Peyer's patch (tissue), 4 donors: ENCODE results near the gene OSBPL5. TPM values are rescaled to one million over a fixed set of nuclear protein-coding genes. Genes with fewer than 3 reads are reported as not detected.

ENCODE experiments used
- DNase-seq, 3 donors: peaks; one replicate each; pipeline ENCODE4 v3.0.0-alpha.2; 2017 to 2019
- H3K27ac ChIP-seq, 4 donors: fragments of 200-600 bp; sonication (generic); one replicate each; pipeline ENCODE4 v1.5.1; 2016 to 2019
- H3K27me3 ChIP-seq, 2 donors: fragments of 200-600 bp; sonication (generic); one replicate each; pipeline ENCODE4 v1.5.1; 2019
- H3K36me3 ChIP-seq, 3 donors: fragments of 200-600 bp; sonication (generic); one replicate each; pipeline ENCODE4 v1.5.1; 2016 to 2019
- H3K4me1 ChIP-seq, 4 donors: fragments of 200-600 bp; sonication (generic); one replicate each; pipeline ENCODE4 v1.5.1; 2016 to 2019
- H3K4me3 ChIP-seq, 4 donors: fragments of 200-600 bp; sonication (generic); 1 replicate in 3 of 4; 2 replicates in 1 of 4; pipeline ENCODE4 v1.5.1; 2016 to 2019; ENCODE audit warnings: mild to moderate bottlenecking in 1 of 4
- H3K9me3 ChIP-seq, 4 donors: fragments of 200-600 bp; sonication (generic); one replicate each; pipeline ENCODE4 v1.5.1; 2016 to 2019; ENCODE audit warnings: mild to moderate bottlenecking in 1 of 4
- POLR2A ChIP-seq, 2 donors: fragments of 450-650 bp; IDR thresholded peaks; one replicate each; pipeline ENCODE4 v1.5.1; 2017; ENCODE audit warnings: antibody characterized with exemption in 2 of 2, mild to moderate bottlenecking in 2 of 2, moderate library complexity in 2 of 2
- total RNA-seq, 4 donors: library from RNA; depleted of rRNA; stranded (reverse); fragments of >200 nt; gene quantifications; one replicate each; pipeline ENCODE4 v1.1.0, GENCODE V29; 2016
- TF ChIP-seq, protein P1 (sequence below), 6 experiments: fragments of 450-650 bp in 4 of 6; fragments of 200-600 bp in 2 of 6; sonication (generic) in 1 of 6; IDR thresholded peaks; one replicate each; pipeline ENCODE4 v1.5.1; 2017 to 2019; ENCODE audit warnings: antibody characterized with exemption in 6 of 6, mild to moderate bottlenecking in 3 of 6, moderate library complexity in 1 of 6

The OSBPL5 gene, protein sequence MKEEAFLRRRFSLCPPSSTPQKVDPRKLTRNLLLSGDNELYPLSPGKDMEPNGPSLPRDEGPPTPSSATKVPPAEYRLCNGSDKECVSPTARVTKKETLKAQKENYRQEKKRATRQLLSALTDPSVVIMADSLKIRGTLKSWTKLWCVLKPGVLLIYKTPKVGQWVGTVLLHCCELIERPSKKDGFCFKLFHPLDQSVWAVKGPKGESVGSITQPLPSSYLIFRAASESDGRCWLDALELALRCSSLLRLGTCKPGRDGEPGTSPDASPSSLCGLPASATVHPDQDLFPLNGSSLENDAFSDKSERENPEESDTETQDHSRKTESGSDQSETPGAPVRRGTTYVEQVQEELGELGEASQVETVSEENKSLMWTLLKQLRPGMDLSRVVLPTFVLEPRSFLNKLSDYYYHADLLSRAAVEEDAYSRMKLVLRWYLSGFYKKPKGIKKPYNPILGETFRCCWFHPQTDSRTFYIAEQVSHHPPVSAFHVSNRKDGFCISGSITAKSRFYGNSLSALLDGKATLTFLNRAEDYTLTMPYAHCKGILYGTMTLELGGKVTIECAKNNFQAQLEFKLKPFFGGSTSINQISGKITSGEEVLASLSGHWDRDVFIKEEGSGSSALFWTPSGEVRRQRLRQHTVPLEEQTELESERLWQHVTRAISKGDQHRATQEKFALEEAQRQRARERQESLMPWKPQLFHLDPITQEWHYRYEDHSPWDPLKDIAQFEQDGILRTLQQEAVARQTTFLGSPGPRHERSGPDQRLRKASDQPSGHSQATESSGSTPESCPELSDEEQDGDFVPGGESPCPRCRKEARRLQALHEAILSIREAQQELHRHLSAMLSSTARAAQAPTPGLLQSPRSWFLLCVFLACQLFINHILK
- 100 to 1,000 TPM in 1 of 4 donors, 10 to 100 TPM in 3; 39.8 to 110 (median 73.2) TPM for total RNA-seq

DNA sequence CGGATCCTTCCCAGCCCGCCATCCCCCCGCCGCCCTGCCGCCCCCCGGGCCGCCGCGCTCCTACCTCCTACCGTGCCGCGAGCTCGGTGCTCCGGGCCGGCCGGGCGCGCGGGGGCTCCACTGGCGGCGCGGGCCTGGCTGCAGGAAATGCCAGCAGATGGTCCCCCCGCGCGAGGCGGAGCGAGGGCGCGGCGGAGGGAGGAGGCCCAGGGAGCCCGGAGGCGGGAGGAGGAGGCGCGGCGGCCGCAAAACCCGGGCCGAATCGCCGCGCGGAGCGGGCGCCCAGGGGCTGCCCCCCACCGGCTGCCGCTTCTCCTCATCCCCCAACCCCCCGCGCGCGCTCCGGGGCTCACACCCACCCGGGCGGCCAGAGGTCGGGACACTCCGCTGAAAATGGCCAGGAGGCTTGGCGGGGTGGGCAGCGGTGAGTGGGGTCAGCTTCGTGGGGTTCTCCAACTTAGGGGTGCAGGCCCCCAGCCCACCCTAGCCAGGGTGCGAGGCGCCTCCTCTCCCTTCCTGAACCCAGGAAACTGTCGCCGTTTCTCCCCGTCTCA, at the start of gene OSBPL5:
TSS of gene OSBPL5 (minus strand) at position 159 of the 554 bp plus-strand sequence. CDS start 36,162 bp downstream, outside the sequence.
- peak within 1 kb of the TSS; percentile 45 to 93 (median 68) for H3K4me3 ChIP-seq
- DNase-seq = peak in 2 of 3 donors; percentile 77 to 85
- no peaks in the 10 kb centered on the region for H3K27me3 ChIP-seq
- peaks cover 0 to 71% (median 0%) of the 10 kb centered on the region in 4 donors for H3K4me1 ChIP-seq
- H3K9me3 ChIP-seq = no peaks in the 10 kb centered on the region
- peak within 1 kb of the TSS; percentile 59 to 88 (median 72) for H3K27ac ChIP-seq
- no peaks in the 10 kb centered on the region for H3K36me3 ChIP-seq
- TF ChIP-seq, protein P1, sequence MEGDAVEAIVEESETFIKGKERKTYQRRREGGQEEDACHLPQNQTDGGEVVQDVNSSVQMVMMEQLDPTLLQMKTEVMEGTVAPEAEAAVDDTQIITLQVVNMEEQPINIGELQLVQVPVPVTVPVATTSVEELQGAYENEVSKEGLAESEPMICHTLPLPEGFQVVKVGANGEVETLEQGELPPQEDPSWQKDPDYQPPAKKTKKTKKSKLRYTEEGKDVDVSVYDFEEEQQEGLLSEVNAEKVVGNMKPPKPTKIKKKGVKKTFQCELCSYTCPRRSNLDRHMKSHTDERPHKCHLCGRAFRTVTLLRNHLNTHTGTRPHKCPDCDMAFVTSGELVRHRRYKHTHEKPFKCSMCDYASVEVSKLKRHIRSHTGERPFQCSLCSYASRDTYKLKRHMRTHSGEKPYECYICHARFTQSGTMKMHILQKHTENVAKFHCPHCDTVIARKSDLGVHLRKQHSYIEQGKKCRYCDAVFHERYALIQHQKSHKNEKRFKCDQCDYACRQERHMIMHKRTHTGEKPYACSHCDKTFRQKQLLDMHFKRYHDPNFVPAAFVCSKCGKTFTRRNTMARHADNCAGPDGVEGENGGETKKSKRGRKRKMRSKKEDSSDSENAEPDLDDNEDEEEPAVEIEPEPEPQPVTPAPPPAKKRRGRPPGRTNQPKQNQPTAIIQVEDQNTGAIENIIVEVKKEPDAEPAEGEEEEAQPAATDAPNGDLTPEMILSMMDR (IDR thresholded peaks at IDR 0.05) = no peak
- peak in 1 of 2 donors; percentile 25 for TF ChIP-seq POLR2A (IDR thresholded peaks at IDR 0.05)

DNA sequence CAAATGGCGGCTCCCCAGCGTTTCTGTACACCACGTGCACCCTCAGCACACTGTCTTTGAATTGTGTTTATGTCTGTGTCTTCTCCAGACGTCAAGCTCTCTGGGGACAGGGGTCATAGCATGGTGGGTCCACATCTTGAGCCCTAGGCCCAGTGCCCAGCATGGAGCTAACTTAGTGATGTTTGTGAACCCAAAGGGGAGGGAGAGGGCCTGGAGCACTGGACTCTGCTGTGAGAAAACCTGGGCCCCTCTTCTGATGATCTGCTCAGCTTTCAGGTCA, 49.2 kb upstream of the OSBPL5 start:
- no peaks in the 10 kb centered on the region for H3K4me1 ChIP-seq
- no peak overlapping the region for H3K4me3 ChIP-seq
- H3K36me3 ChIP-seq = no peaks in the 10 kb centered on the region
- peak in 1 of 3 donors; percentile 29 for DNase-seq
- H3K9me3 ChIP-seq = peaks cover 0 to 3% (median 0%) of the 10 kb centered on the region in 4 donors
- no peaks in the 10 kb centered on the region for H3K27me3 ChIP-seq
- H3K27ac ChIP-seq = no peak overlapping the region
- TF ChIP-seq, protein P1 (IDR thresholded peaks at IDR 0.05) = no peak
- TF ChIP-seq POLR2A (IDR thresholded peaks at IDR 0.05) = no peak

DNA sequence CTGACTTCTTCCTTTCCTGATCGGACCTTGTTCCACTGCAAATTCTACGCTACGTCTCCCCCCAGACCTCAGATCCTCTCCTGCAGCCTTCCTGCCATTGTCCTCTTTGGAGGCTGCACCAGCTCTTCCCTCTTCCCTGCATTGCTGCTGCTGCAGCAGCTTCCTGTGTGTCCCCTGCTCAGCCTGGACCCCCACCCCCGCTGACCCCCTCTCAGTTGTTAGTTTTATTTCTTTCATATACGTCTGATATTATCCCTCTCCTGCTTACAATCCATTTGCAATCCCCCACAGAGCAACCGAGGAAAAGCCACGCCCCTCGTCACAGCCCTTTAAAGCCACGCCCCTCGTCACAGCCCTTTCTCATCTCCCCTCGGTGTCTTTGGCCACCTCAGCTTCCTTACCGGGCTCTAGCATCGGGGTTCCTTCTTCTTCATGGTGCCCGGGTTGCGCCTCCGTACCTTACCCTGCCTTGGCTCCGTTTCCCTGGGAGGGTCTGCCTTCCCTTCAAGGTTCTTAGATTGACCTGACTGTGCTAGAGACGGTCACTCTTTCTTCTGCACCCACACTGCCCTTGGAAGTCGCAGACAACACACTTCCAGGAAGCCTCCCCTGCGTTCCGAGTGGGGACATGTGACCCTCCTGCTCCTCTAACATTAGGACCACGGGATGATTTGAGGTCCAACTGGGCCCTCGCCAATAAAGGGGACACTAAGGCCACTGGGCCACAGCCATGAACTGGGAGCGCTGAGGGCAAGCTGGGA, 48.7 kb upstream of the OSBPL5 start:
- peak in 1 of 3 donors; percentile 26 for DNase-seq
- no peak overlapping the region for H3K4me3 ChIP-seq
- H3K4me1 ChIP-seq = no peaks in the 10 kb centered on the region
- H3K36me3 ChIP-seq = no peaks in the 10 kb centered on the region
- H3K27ac ChIP-seq = no peak overlapping the region
- H3K27me3 ChIP-seq = no peaks in the 10 kb centered on the region
- peaks cover 0 to 3% (median 0%) of the 10 kb centered on the region in 4 donors for H3K9me3 ChIP-seq
- TF ChIP-seq POLR2A (IDR thresholded peaks at IDR 0.05) = no peak
- TF ChIP-seq, protein P1 (IDR thresholded peaks at IDR 0.05) = no peak

DNA sequence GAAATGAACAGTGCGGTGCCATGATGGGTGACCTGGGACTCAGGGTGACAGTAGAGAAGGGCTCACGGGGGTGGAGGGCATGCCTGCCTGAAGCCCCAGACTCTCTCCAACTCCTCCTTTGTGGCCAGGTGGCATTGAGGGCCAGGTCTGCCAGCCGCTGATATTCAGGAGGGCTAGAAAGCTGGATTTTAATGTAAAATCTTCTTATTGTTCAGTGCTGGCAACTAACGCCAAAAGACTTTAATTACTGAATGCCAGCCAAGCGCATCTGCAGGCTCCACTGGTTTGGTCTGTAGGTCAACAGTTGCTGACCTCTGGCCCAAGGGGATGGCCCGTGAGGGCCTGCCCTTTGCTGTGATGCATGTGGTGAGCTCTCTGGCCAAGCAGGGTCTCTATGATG, 43.2 kb upstream of the OSBPL5 start:
- Histone ChIP-seq H3K36me3 (no peaks in the 10 kb centered on the region), H3K4me3 (no peak overlapping the region), H3K9me3 (peaks cover 0 to 3% (median 0%) of the 10 kb centered on the region in 4 donors), H3K27ac (no peak overlapping the region), H3K27me3 (no peaks in the 10 kb centered on the region), H3K4me1 (peaks cover 0 to 13% (median 0%) of the 10 kb centered on the region in 4 donors)
- TF ChIP-seq, protein P1 (IDR thresholded peaks at IDR 0.05) = no peak
- no peak for TF ChIP-seq POLR2A (IDR thresholded peaks at IDR 0.05)
- DNase-seq = peak in 1 of 3 donors; percentile 10
